Uterus (tissue), 4 donors: Measurements from ENCODE around the gene NXNL2. TPM values are rescaled to one million over a fixed set of nuclear protein-coding genes. Genes with fewer than 3 reads are reported as not detected.

ENCODE experiments used
- DNase-seq, 2 donors: peaks; one replicate each; pipeline ENCODE4 v3.0.0-alpha.2; 2019 to 2020
- H3K27ac ChIP-seq, 2 donors: fragments of 200-600 bp; sonication (generic); 1 replicate in 1 of 2; 2 replicates in 1 of 2; pipeline ENCODE4 v1.5.1; 2016 to 2018
- H3K27me3 ChIP-seq, 2 donors: fragments of 200-600 bp; sonication (generic); one replicate each; pipeline ENCODE4 v1.5.1; 2018 to 2019; ENCODE audit warnings: control low read depth in 1 of 2
- H3K36me3 ChIP-seq, 2 donors: fragments of 200-600 bp; sonication (generic); one replicate each; pipeline ENCODE4 v1.5.1; 2019; ENCODE audit warnings: control low read depth in 1 of 2
- H3K4me1 ChIP-seq, 2 donors: fragments of 200-600 bp; sonication (generic); one replicate each; pipeline ENCODE4 v1.5.1; 2018 to 2019; ENCODE audit warnings: control low read depth in 1 of 2
- H3K4me3 ChIP-seq, 2 donors: fragments of 200-600 bp; sonication (generic); 1 replicate in 1 of 2; 2 replicates in 1 of 2; pipeline ENCODE4 v1.5.1; 2018 to 2019; ENCODE audit warnings: mild to moderate bottlenecking in 1 of 2
- H3K9me3 ChIP-seq, 2 donors: fragments of 200-600 bp; sonication (generic); one replicate each; pipeline ENCODE4 v1.5.1; 2019; ENCODE audit warnings: control low read depth in 1 of 2
- CTCF ChIP-seq, 4 experiments: fragments of 200-600 bp in 2 of 4; fragments of 450-650 bp in 2 of 4; sonication (generic) in 2 of 4; IDR thresholded peaks; one replicate each; pipeline ENCODE4 v1.5.1; 2016 to 2019; ENCODE audit warnings: antibody characterized with exemption in 4 of 4, mild to moderate bottlenecking in 2 of 4, moderate library complexity in 1 of 4
- POLR2A ChIP-seq, 2 donors: fragments of 450-650 bp; IDR thresholded peaks; one replicate each; pipeline ENCODE4 v1.6.1; 2016; ENCODE audit warnings: antibody characterized with exemption in 2 of 2, mild to moderate bottlenecking in 1 of 2, moderate library complexity in 1 of 2
- intact Hi-C: fragments of 100-400 bp; cut with DNase I; formaldehyde crosslinking; loops from one replicate; pipeline ENCODE4 v1.15.1; 2023; ENCODE audit warnings: low total_unique reads
- total RNA-seq, 4 donors: library from RNA; depleted of rRNA in 3 of 4; stranded (reverse); fragments of >200 nt in 3 of 4; gene quantifications; one replicate each; pipeline versions ENCODE4 v1.1.0 to v1.2.4, GENCODE V29; 2014 to 2023
- donor health status: DM: yes; HTN: yes; CAD: no.

Gene NXNL2
- total RNA-seq, 4 donors from 2014 or later = 2.0 to 32.4 (median 9.7) TPM

GRCh38 chr9:88544245-88544644, 9.3 kb downstream of the NXNL2 start:
- no peak overlapping the region for H3K4me3 ChIP-seq
- no peak for DNase-seq
- no peaks in the 10 kb centered on the region for H3K4me1 ChIP-seq
- H3K9me3 ChIP-seq = no peaks in the 10 kb centered on the region
- intact Hi-C loops = no loop called here
- TF ChIP-seq CTCF (IDR thresholded peaks at IDR 0.05) (no peak), POLR2A (IDR thresholded peaks at IDR 0.05) (no peak)
- no peak overlapping the region for H3K27ac ChIP-seq
- no peaks in the 10 kb centered on the region for H3K36me3 ChIP-seq
- no peaks in the 10 kb centered on the region for H3K27me3 ChIP-seq

DNA sequence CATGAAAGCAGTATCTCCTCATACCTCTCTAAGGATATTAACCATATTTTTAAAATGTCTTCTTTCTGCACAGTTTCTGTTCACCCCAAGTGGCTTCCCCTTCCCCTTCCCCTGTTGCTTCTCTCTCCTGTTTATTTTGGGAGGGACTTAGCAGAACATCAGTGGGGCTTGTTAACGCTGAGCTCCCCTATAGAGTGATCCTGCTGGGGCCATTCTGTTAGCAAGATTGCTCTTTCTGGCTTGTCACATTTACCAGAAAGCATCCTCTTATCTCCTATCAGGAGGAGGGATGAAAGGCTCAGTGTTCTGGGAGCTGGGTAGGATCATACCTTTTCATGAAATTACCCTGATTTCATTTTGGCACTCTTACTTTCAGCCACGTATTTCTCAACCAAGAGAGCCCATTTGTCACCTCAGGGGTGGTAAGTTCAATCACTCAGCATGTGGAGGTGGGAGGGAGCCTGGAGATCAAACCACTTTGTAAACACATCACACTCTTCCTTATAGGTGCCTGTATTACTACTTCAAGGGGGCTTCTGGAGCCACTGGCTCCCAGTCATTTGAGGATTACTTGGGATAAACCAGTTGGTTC, 16.7 kb downstream of the NXNL2 start:
- Histone ChIP-seq H3K27ac (no peak overlapping the region), H3K9me3 (no peaks in the 10 kb centered on the region), H3K4me1 (no peaks in the 10 kb centered on the region), H3K36me3 (no peaks in the 10 kb centered on the region), H3K27me3 (no peaks in the 10 kb centered on the region), H3K4me3 (no peak overlapping the region)
- intact Hi-C loops = no loop called here
- DNase-seq = no peak
- TF ChIP-seq CTCF (IDR thresholded peaks at IDR 0.05) (no peak), POLR2A (IDR thresholded peaks at IDR 0.05) (no peak)

- DNase-seq = no peak
- Histone ChIP-seq H3K4me3 (no peak overlapping the region), H3K36me3 (no peaks in the 10 kb centered on the region), H3K9me3 (no peaks in the 10 kb centered on the region), H3K27me3 (no peaks in the 10 kb centered on the region), H3K4me1 (no peaks in the 10 kb centered on the region), H3K27ac (no peak overlapping the region)
- intact Hi-C loops = no loop called here
- TF ChIP-seq CTCF (IDR thresholded peaks at IDR 0.05) = no peak
- no peak for TF ChIP-seq POLR2A (IDR thresholded peaks at IDR 0.05)
Observed at GRCh38 chr9:88553350-88553749, 18.4 kb downstream of the NXNL2 start.

- TF ChIP-seq POLR2A (IDR thresholded peaks at IDR 0.05) (no peak), CTCF (IDR thresholded peaks at IDR 0.05) (no peak)
- intact Hi-C loops = no loop called here
- H3K27ac ChIP-seq = no peak overlapping the region
- no peaks in the 10 kb centered on the region for H3K27me3 ChIP-seq
- no peak for DNase-seq
- H3K36me3 ChIP-seq = no peaks in the 10 kb centered on the region
- no peak overlapping the region for H3K4me3 ChIP-seq
- no peaks in the 10 kb centered on the region for H3K9me3 ChIP-seq
- H3K4me1 ChIP-seq = no peaks in the 10 kb centered on the region
Observed at GRCh38 chr9:88555268-88555980, 20.4 kb downstream of the NXNL2 start.

- Histone ChIP-seq H3K27ac (no peak overlapping the region), H3K9me3 (no peaks in the 10 kb centered on the region), H3K36me3 (no peaks in the 10 kb centered on the region), H3K4me1 (no peaks in the 10 kb centered on the region), H3K27me3 (no peaks in the 10 kb centered on the region), H3K4me3 (no peak overlapping the region)
- no peak for DNase-seq
- no peak for TF ChIP-seq CTCF (IDR thresholded peaks at IDR 0.05)
- no peak for TF ChIP-seq POLR2A (IDR thresholded peaks at IDR 0.05)
- intact Hi-C loops = no loop called here
Observed at GRCh38 chr9:88559661-88560060, 24.7 kb downstream of the NXNL2 start.
